ENCODE data around the gene BARHL1. TPM values are rescaled to one million over a fixed set of nuclear protein-coding genes. Genes with fewer than 3 reads are reported as not detected.

Gene BARHL1
- total RNA-seq, 1 donor from 2014 or later, result not detected

DNA sequence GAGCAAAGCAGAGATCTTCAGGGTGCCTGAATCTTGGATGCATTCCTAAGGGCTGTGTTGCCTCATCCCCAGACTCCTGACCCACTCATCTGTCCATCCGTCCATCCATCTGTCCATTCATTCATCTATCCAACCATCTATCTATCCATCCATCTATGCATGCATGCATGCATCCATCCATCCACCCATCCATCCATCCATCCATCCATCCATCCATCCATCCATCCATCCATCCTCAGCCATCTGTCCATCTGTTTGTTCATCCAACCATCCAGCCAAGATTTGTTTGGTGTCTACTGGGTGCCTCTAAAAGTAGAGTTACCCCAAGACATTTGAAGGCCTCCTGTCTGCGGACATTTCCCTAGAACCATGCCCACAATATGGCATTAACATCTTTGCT, 27.7 kb upstream of the BARHL1 start:
- no peak overlapping the region for H3K4me3 Mint-ChIP-seq (ENCODE audit: unreplicated experiment)
- no peaks in the 10 kb centered on the region for H3K4me1 Mint-ChIP-seq (ENCODE audit: low read depth, unreplicated experiment)
- no peaks in the 10 kb centered on the region for H3K9me3 Mint-ChIP-seq (ENCODE audit: unreplicated experiment)
- H3K27ac Mint-ChIP-seq (ENCODE audit: unreplicated experiment), result no peak overlapping the region
- DNase-seq, result no peak
- H3K27me3 Mint-ChIP-seq (ENCODE audit: unreplicated experiment), result peaks cover under 1% of the 10 kb centered on the region
- H3K36me3 Mint-ChIP-seq (ENCODE audit: unreplicated experiment), result peaks cover 5% of the 10 kb centered on the region
- TF ChIP-seq, protein P1, sequence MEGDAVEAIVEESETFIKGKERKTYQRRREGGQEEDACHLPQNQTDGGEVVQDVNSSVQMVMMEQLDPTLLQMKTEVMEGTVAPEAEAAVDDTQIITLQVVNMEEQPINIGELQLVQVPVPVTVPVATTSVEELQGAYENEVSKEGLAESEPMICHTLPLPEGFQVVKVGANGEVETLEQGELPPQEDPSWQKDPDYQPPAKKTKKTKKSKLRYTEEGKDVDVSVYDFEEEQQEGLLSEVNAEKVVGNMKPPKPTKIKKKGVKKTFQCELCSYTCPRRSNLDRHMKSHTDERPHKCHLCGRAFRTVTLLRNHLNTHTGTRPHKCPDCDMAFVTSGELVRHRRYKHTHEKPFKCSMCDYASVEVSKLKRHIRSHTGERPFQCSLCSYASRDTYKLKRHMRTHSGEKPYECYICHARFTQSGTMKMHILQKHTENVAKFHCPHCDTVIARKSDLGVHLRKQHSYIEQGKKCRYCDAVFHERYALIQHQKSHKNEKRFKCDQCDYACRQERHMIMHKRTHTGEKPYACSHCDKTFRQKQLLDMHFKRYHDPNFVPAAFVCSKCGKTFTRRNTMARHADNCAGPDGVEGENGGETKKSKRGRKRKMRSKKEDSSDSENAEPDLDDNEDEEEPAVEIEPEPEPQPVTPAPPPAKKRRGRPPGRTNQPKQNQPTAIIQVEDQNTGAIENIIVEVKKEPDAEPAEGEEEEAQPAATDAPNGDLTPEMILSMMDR (IDR thresholded peaks at IDR 0.05; ENCODE audit: partially characterized antibody, unreplicated experiment), result no peak

DNA sequence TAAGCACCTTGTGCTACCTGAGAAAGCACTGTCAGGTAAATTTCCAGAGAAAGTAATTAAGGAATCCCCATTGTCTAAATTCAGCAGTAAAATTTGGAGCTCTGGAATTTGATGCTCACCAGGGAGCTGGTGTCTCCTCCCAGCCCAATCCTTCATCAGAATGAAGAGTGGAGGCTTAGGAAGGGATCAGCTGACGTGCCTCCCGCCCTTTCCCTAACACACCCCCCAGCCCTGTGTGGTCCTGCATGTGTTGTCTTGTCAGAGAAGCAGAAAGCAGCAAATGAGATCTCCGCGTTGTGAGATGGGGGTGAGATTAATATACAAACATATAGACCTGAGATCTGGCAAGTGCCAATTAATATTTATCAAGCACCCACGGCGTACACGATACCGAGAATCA, 26.9 kb upstream of the BARHL1 start:
- Mint-ChIP-seq H3K27ac (ENCODE audit: unreplicated experiment) (no peak overlapping the region), H3K9me3 (ENCODE audit: unreplicated experiment) (no peaks in the 10 kb centered on the region), H3K4me1 (ENCODE audit: low read depth, unreplicated experiment) (peaks cover 2% of the 10 kb centered on the region), H3K27me3 (ENCODE audit: unreplicated experiment) (peaks cover under 1% of the 10 kb centered on the region), H3K4me3 (ENCODE audit: unreplicated experiment) (no peak overlapping the region), H3K36me3 (ENCODE audit: unreplicated experiment) (peaks cover 5% of the 10 kb centered on the region)
- no peak for DNase-seq
- TF ChIP-seq, protein P1 (IDR thresholded peaks at IDR 0.05; ENCODE audit: partially characterized antibody, unreplicated experiment), result no peak

- Mint-ChIP-seq H3K27ac (ENCODE audit: unreplicated experiment) (no peak overlapping the region), H3K4me3 (ENCODE audit: unreplicated experiment) (no peak overlapping the region), H3K4me1 (ENCODE audit: low read depth, unreplicated experiment) (peaks cover 9% of the 10 kb centered on the region), H3K36me3 (ENCODE audit: unreplicated experiment) (peaks cover 5% of the 10 kb centered on the region), H3K9me3 (ENCODE audit: unreplicated experiment) (no peaks in the 10 kb centered on the region), H3K27me3 (ENCODE audit: unreplicated experiment) (peaks cover 5% of the 10 kb centered on the region)
- TF ChIP-seq, protein P1 (IDR thresholded peaks at IDR 0.05; ENCODE audit: partially characterized antibody, unreplicated experiment), result no peak
- no peak for DNase-seq
Measured at GRCh38 chr9:132556235-132556634, 26.2 kb upstream of the BARHL1 start.

- peaks cover 12% of the 10 kb centered on the region for H3K4me1 Mint-ChIP-seq (ENCODE audit: low read depth, unreplicated experiment)
- H3K36me3 Mint-ChIP-seq (ENCODE audit: unreplicated experiment), result peaks cover 5% of the 10 kb centered on the region
- H3K27me3 Mint-ChIP-seq (ENCODE audit: unreplicated experiment), result peaks cover 5% of the 10 kb centered on the region
- H3K27ac Mint-ChIP-seq (ENCODE audit: unreplicated experiment), result no peak overlapping the region
- no peaks in the 10 kb centered on the region for H3K9me3 Mint-ChIP-seq (ENCODE audit: unreplicated experiment)
- DNase-seq, result no peak
- TF ChIP-seq, protein P1 (IDR thresholded peaks at IDR 0.05; ENCODE audit: partially characterized antibody, unreplicated experiment), result no peak
- H3K4me3 Mint-ChIP-seq (ENCODE audit: unreplicated experiment), result no peak overlapping the region
Measured at GRCh38 chr9:132556714-132557113, 25.7 kb upstream of the BARHL1 start.

- peaks cover 5% of the 10 kb centered on the region for H3K27me3 Mint-ChIP-seq (ENCODE audit: unreplicated experiment)
- H3K9me3 Mint-ChIP-seq (ENCODE audit: unreplicated experiment), result no peaks in the 10 kb centered on the region
- peaks cover 12% of the 10 kb centered on the region for H3K4me1 Mint-ChIP-seq (ENCODE audit: low read depth, unreplicated experiment)
- TF ChIP-seq, protein P1 (IDR thresholded peaks at IDR 0.05; ENCODE audit: partially characterized antibody, unreplicated experiment), result no peak
- no peak overlapping the region for H3K4me3 Mint-ChIP-seq (ENCODE audit: unreplicated experiment)
- H3K36me3 Mint-ChIP-seq (ENCODE audit: unreplicated experiment), result peaks cover 5% of the 10 kb centered on the region
- DNase-seq, result no peak
- no peak overlapping the region for H3K27ac Mint-ChIP-seq (ENCODE audit: unreplicated experiment)
Measured at GRCh38 chr9:132557159-132557558, 25.2 kb upstream of the BARHL1 start.

All from glutamatergic neuron (in vitro differentiated cells).